ENCODE data around the gene CA4. TPM values are rescaled to one million over a fixed set of nuclear protein-coding genes. Genes with fewer than 3 reads are reported as not detected.

The CA4 gene
- total RNA-seq, 1 donor from 2014 or later: not detected

DNA sequence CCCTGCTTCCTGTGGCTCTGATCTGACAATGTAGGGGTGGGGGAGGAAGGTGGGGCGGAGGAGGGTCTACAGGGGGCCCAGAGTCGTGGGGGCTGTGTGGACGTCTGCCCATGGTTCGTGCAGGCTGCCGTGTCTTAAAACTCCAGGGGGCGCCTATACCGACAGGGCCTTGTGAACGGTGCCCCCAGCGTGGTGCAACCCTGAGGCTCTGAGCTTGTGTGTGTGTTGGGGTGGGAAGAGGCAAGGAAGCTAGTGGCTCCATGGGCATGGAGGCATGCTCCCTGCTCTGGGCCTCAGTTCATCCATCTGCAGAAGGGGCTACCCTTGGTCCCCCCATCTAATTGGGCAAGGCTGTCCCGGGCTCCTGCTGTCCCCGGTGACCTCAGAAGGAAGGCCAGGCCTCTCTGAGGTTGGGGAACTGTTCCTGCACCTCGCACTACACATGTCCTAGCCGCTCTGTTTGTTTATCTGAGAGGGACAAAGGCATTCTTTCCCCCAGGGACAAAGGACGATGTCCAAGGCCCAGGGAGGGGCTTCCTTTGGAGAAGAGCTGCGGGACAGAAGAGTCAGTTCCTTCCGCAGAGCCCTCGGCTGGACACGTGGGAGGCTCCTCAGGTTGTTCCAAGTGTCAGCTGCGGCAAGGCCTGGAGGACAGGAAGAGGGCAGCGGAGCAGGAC is 13.5 kb downstream of the CA4 start:
- Mint-ChIP-seq H3K4me3 (ENCODE audit: unreplicated experiment) (no peak overlapping the region), H3K4me1 (ENCODE audit: low read depth) (peaks cover 5% of the 10 kb centered on the region), H3K36me3 (ENCODE audit: low read depth) (no peaks in the 10 kb centered on the region), H3K27me3 (ENCODE audit: low read depth) (peaks cover 6% of the 10 kb centered on the region), H3K27ac (ENCODE audit: unreplicated experiment) (no peak overlapping the region), H3K9me3 (ENCODE audit: low read depth) (no peaks in the 10 kb centered on the region)
- DNase-seq (ENCODE audit: low spot score): no peak
- TF ChIP-seq CTCF (IDR thresholded peaks at IDR 0.05): peak; percentile 22

DNA sequence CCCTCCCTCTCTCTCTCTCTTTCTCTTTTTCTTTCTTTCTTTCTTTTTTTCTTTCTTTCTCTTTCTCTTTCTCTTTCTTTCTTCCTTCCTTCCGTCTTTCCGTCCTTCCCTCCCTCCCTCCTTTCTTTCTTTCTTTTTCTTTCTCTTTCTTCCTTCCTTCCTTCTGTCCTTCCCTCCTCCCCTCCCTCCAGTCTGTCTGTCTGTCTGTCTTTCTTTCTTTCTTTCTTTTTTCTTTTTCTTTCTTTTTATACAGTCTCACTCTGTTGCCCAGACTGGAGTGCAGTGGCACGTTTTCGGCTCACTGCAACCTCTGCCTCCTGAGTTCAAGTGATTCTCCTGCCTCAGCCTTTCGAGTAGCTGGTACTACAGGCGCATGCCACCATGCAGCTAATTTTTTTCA is 14.4 kb downstream of the CA4 start:
- TF ChIP-seq CTCF (IDR thresholded peaks at IDR 0.05): no peak
- Mint-ChIP-seq H3K27ac (ENCODE audit: unreplicated experiment) (no peak overlapping the region), H3K9me3 (ENCODE audit: low read depth) (no peaks in the 10 kb centered on the region), H3K27me3 (ENCODE audit: low read depth) (peaks cover 6% of the 10 kb centered on the region), H3K4me3 (ENCODE audit: unreplicated experiment) (no peak overlapping the region), H3K4me1 (ENCODE audit: low read depth) (peaks cover 2% of the 10 kb centered on the region), H3K36me3 (ENCODE audit: low read depth) (no peaks in the 10 kb centered on the region)
- no peak for DNase-seq (ENCODE audit: low spot score)

DNA sequence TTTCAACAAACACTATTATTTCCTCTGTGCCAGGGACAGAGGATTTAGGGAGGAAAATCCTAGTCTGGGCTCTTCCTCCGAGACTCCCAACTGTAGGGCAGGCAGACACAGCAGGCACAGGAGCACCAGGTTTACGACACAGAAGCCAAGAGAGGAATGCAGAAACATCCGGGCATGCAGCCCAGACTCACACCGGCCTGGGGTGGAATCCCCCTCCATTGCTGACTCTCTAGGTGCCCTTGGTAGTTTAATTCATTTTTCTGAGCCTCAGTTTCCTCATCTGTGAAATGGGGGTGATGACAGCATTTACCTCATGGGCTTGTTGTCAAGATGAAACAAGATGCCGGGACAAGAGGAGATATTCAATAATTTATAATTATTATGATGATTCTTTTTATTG is 14.9 kb downstream of the CA4 start:
- no peak for DNase-seq (ENCODE audit: low spot score)
- no peaks in the 10 kb centered on the region for H3K36me3 Mint-ChIP-seq (ENCODE audit: low read depth)
- H3K4me1 Mint-ChIP-seq (ENCODE audit: low read depth): peaks cover 2% of the 10 kb centered on the region
- no peak overlapping the region for H3K27ac Mint-ChIP-seq (ENCODE audit: unreplicated experiment)
- TF ChIP-seq CTCF (IDR thresholded peaks at IDR 0.05): no peak
- no peak overlapping the region for H3K4me3 Mint-ChIP-seq (ENCODE audit: unreplicated experiment)
- H3K9me3 Mint-ChIP-seq (ENCODE audit: low read depth): no peaks in the 10 kb centered on the region
- peaks cover 6% of the 10 kb centered on the region for H3K27me3 Mint-ChIP-seq (ENCODE audit: low read depth)

DNA sequence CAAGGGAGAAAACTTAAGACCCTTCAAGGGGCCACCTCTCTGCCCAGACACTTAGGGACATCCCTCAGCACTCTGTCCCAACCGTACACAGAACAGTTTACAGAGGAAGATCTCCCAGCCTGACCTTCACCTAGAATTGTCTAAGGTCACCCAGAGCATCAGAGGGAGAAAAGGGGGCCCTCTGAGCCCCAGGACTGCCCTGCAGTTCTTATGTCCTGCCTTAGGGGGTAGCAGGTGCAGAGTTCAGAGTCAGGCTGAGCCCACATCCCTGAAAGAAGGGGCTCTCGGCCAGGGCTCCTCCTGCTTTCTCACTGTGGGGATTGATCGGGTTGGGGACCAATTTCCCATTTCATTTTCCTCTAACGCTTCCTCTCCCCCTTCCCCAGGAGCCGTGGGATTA is 15.4 kb downstream of the CA4 start:
- peaks cover 6% of the 10 kb centered on the region for H3K27me3 Mint-ChIP-seq (ENCODE audit: low read depth)
- no peak overlapping the region for H3K4me3 Mint-ChIP-seq (ENCODE audit: unreplicated experiment)
- H3K27ac Mint-ChIP-seq (ENCODE audit: unreplicated experiment): no peak overlapping the region
- DNase-seq (ENCODE audit: low spot score): no peak
- no peaks in the 10 kb centered on the region for H3K36me3 Mint-ChIP-seq (ENCODE audit: low read depth)
- TF ChIP-seq CTCF (IDR thresholded peaks at IDR 0.05): no peak
- H3K4me1 Mint-ChIP-seq (ENCODE audit: low read depth): peaks cover 3% of the 10 kb centered on the region
- H3K9me3 Mint-ChIP-seq (ENCODE audit: low read depth): no peaks in the 10 kb centered on the region

- no peak for DNase-seq (ENCODE audit: low spot score)
- no peak overlapping the region for H3K27ac Mint-ChIP-seq (ENCODE audit: unreplicated experiment)
- no peaks in the 10 kb centered on the region for H3K36me3 Mint-ChIP-seq (ENCODE audit: low read depth)
- peaks cover 7% of the 10 kb centered on the region for H3K4me1 Mint-ChIP-seq (ENCODE audit: low read depth)
- H3K27me3 Mint-ChIP-seq (ENCODE audit: low read depth): peaks cover 4% of the 10 kb centered on the region
- TF ChIP-seq CTCF (IDR thresholded peaks at IDR 0.05): no peak
- no peak overlapping the region for H3K4me3 Mint-ChIP-seq (ENCODE audit: unreplicated experiment)
- no peaks in the 10 kb centered on the region for H3K9me3 Mint-ChIP-seq (ENCODE audit: low read depth)
Measured at GRCh38 chr17:60165971-60166370, 16.2 kb downstream of the CA4 start.

All from chondrocyte (in vitro differentiated cells).